ENCODE data around the gene GNPTG.

The GNPTG gene

DNA sequence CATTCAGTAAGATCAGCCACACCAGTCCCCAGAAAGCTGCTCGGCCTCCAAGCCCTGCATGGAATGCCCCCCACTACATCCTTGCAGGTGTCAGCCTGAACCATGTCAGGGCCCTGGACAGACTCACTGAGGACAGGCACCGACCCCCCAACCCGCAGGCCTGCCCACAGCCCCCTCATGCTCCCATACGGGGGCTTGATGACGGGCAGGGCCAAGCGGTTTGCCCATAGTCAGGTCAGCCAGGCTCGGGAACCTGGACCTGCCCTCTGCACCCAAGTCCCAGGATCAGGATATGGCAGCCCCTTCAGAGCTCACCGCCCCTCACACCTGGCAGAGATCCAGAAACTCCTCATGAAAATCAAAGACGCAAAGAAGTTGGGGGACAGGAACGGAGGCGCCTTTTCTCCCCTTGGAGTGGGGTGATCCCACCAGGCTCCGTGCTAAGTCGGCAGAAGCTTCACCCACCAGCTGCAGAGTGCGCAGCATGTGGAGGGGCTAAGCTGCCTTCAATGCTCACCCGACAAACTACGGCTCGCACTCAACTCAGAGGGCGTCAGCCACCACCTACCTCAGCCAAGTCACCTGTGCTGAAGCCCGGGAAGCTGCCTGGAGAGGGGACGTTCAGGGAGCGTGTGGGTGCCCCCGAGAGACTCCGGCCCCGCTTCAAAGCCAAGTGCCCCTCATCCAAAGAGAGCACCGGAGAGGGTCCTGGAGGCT, 26.5 kb downstream of the GNPTG start:
- no peak for DNase-seq (ENCODE audit: extremely low read depth, low read depth)
- TF ChIP-seq, protein P1, sequence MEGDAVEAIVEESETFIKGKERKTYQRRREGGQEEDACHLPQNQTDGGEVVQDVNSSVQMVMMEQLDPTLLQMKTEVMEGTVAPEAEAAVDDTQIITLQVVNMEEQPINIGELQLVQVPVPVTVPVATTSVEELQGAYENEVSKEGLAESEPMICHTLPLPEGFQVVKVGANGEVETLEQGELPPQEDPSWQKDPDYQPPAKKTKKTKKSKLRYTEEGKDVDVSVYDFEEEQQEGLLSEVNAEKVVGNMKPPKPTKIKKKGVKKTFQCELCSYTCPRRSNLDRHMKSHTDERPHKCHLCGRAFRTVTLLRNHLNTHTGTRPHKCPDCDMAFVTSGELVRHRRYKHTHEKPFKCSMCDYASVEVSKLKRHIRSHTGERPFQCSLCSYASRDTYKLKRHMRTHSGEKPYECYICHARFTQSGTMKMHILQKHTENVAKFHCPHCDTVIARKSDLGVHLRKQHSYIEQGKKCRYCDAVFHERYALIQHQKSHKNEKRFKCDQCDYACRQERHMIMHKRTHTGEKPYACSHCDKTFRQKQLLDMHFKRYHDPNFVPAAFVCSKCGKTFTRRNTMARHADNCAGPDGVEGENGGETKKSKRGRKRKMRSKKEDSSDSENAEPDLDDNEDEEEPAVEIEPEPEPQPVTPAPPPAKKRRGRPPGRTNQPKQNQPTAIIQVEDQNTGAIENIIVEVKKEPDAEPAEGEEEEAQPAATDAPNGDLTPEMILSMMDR (IDR thresholded peaks at IDR 0.05; ENCODE audit: low read depth, low read length): no peak

DNA sequence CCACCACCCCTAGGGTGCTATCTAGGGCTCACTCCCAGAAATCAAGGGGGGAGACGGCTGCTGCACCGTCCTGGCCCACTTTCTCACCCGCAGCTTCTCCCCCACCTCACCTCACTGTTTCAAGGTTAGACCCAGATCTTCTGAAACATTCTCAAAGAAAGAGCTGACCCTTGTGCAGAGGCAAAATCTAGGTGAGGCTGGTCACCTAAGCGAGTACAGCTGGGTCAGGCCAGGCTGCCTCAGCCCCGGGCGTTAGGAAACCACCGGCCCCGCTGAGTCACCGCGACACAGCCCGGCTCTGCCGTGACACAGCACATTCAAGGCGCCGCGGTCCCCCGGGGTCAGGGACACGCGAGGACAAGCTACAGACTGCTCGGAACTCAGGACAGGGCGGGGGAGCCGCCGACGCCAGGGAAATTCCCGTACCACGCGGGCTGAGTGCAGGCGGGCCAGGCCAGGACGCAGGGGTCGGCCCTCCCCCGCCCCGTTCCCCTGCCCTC, 27.1 kb downstream of the GNPTG start:
- peak; percentile 52 for DNase-seq (ENCODE audit: extremely low read depth, low read depth)

DNA sequence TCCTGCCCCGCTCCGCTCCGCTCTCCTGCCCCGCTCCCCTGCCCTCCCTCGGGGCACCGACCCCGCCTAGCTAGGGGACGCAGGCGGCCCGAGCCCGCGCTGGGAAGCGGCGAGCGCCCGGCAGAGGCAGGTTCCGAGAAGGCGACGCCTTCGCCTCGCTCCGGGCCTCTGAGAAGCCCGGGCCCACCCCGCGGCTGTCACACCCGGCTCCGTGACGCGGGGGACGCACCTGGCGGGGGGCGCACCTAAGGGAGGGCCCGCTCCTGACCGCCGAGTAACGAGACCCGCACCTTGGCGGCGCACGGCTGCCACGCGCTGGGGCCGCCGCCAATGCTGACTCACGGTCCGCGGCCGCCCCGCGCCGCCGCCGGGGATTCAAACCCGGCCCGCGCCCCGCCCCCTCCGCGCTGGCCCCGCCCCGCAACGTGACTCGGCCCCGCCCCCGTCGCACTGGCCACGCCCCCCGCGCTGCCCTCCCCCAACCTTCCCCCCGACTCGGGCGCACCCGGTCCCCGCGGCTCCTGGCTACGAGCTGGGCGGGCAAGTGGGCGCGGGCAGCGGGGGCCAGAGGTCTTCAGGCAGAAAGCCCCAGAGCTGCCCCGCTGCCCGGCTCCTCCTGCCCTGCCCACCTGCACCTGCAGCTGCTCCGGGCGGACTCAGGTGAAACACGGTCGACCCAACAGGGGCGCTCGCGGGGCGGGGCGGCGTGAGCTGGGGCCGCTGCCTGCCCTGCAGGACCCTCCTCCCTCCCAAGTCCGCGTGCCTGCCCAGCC, 27.8 kb downstream of the GNPTG start:
- TF ChIP-seq, protein P1 (IDR thresholded peaks at IDR 0.05; ENCODE audit: low read depth, low read length): no peak
- DNase-seq (ENCODE audit: extremely low read depth, low read depth): no peak

More for the DNA sequence above, 27.1 kb downstream of the GNPTG start:
- TF ChIP-seq, protein P1 (IDR thresholded peaks at IDR 0.05; ENCODE audit: low read depth, low read length): no peak

DNA sequence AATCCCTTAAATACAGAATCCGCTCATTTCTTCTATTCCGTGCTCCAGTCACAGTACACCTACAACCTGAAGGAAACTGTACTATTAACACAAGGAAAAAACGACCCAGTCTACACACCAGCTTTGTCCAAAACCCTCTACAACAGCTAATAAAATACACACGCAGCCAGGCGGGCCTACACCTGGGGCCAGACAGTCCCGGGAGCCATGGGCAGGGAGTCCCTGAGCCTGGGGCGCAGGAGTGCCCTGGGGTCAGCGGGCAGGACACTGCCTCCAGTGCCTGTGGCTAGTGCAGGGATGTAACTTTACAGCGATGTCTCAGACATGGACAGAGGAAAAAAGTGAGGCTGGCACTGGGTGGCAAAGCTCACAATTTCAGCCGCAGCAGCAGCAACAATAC, 28.5 kb downstream of the GNPTG start:
- no peak for DNase-seq (ENCODE audit: extremely low read depth, low read depth)
- TF ChIP-seq, protein P1 (IDR thresholded peaks at IDR 0.05; ENCODE audit: low read depth, low read length): no peak

DNA sequence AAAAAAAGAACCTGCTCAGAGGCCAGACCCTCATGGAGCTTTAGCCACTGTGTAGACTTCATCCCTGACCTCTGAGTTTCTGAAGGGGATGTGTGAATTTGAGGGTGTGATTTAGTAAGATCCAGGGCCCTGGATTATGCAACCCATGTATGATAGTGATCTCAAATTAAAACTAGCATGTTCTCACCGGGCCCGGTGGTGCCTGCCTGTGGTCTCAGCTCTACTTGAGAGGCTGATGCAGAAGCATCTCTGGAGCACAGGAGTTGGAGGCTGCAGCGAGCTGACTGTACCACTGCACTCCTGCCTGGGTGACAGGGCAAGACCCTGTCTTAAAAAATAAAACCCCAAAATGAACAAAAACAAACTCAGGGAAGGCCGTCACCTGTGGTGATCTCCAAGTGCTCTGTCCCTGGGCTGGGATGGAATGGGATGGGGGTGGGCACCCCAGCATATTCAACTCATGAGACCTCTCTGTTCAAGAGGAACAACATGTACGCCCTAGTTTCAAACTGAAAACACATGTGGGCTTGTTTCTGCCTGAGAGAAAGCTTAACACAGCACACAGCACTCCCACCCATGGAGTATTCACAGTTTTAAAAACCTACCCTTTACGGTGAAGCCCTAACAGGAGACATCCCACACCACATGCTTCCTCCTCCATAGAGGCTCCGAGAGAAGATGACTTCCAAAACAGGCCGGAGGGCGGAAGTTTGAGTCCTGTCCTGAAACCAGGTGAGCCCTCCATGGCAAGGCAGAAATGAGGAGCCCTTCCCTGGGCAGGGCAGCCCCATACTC, 30.1 kb downstream of the GNPTG start:
- no peak for DNase-seq (ENCODE audit: extremely low read depth, low read depth)
- TF ChIP-seq, protein P1 (IDR thresholded peaks at IDR 0.05; ENCODE audit: low read depth, low read length): no peak

DNA sequence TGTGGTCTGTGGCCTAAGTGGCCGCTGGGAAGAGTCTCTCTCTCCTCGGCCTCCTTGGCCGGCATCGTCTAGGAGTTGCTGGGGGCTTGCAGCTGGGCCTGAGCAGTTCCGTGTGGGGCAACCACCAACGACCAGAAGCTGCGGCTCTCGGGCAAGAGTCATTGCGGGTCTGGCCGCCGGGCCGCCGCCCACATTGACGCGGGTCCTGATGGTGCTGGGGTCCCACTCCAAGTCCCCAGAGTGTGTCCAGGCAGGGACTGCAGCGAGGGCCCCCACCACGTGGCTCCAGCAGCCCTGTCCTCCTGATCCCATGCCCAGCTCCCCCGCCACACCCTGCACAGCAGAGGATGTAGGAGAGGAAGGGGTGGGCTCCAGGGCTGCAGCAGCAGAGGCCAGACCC, 31.8 kb downstream of the GNPTG start:
- TF ChIP-seq, protein P1 (IDR thresholded peaks at IDR 0.05; ENCODE audit: low read depth, low read length): no peak

More for the DNA sequence above, 31.8 kb downstream of the GNPTG start:
- DNase-seq (ENCODE audit: extremely low read depth, low read depth): no peak

Data from AG09319 (cell line).